Endodermal cell (in vitro differentiated cells): ENCODE results near the gene CHML. TPM values are rescaled to one million over a fixed set of nuclear protein-coding genes. Genes with fewer than 3 reads are reported as not detected.

Source experiments
- DNase-seq: peaks from one replicate; pipeline ENCODE4 v3.0.0-alpha.2; 2017
- H3K27ac ChIP-seq: 2 replicates; pipeline ENCODE4 v1.5.1; 2013; ENCODE audit warnings: mild to moderate bottlenecking, low read depth, low read length, moderate library complexity
- H3K27me3 ChIP-seq: 2 replicates; pipeline ENCODE4 v1.6.1; 2013; ENCODE audit warnings: mild to moderate bottlenecking, low read length, moderate library complexity; ENCODE audit not compliant: insufficient read depth, control insufficient read depth, poor library complexity, severe bottlenecking
- H3K36me3 ChIP-seq: 2 replicates; pipeline ENCODE4 v1.7.0; 2013; ENCODE audit warnings: mild to moderate bottlenecking, low read length, moderate library complexity; ENCODE audit not compliant: control insufficient read depth, insufficient read depth
- H3K4me1 ChIP-seq: one replicate; pipeline ENCODE4 v1.7.0; 2013; ENCODE audit warnings: low read length; ENCODE audit not compliant: control insufficient read depth, insufficient read depth
- H3K4me3 ChIP-seq: 2 replicates; pipeline ENCODE4 v1.5.1; 2013; ENCODE audit warnings: mild to moderate bottlenecking, low read length, moderate library complexity
- H3K9ac ChIP-seq: 2 replicates; pipeline ENCODE4 v1.6.1; 2013; ENCODE audit warnings: mild to moderate bottlenecking, low read length, moderate library complexity; ENCODE audit not compliant: poor library complexity, severe bottlenecking; ENCODE audit errors: extremely low read depth
- H3K9me3 ChIP-seq: 2 replicates; pipeline ENCODE4 v1.6.1; 2013; ENCODE audit warnings: mild to moderate bottlenecking, low read length, moderate library complexity; ENCODE audit not compliant: control insufficient read depth
- H3K27ac Mint-ChIP-seq: 2 replicates; pipeline ENCODE4 v1.8.0; 2020; ENCODE audit warnings: mixed read lengths
- H3K27me3 Mint-ChIP-seq: 2 replicates; pipeline ENCODE4 v1.8.0; 2021; ENCODE audit warnings: mild to moderate bottlenecking, mixed read lengths; ENCODE audit not compliant: insufficient read depth
- H3K36me3 Mint-ChIP-seq: 2 replicates; pipeline ENCODE4 v1.8.0; 2020; ENCODE audit warnings: low read depth, mixed read lengths
- H3K4me1 Mint-ChIP-seq: 2 replicates; pipeline ENCODE4 v1.8.0; 2020; ENCODE audit warnings: mixed read lengths
- H3K4me3 Mint-ChIP-seq: 2 replicates; pipeline ENCODE4 v1.8.0; 2020; ENCODE audit warnings: mild to moderate bottlenecking, moderate library complexity, mixed read lengths
- H3K9me3 Mint-ChIP-seq: 2 replicates; pipeline ENCODE4 v1.8.0; 2020; ENCODE audit warnings: mild to moderate bottlenecking, mixed read lengths
- WGBS, 2 experiments: methylation state at CpG; one replicate each; pipeline versions ENCODE4 v1.1.5 to v1.1.7; 2013; ENCODE audit warnings: missing lambda C conversion rate in 2 of 2, mixed read lengths in 1 of 2; ENCODE audit not compliant: insufficient coverage in 1 of 2, insufficient read length in 1 of 2; 5-methylcytosine and 5-hydroxymethylcytosine counted together
- total RNA-seq, 2 donors: library from RNA; stranded (reverse); fragmentation: NEBNext Ultra II Directional in 1 of 2; extraction: Animal tissue kit (Norgen Biotek cat#: 25700) in 1 of 2; gene quantifications; 2 replicates in 1 of 2; 3 replicates in 1 of 2; pipeline ENCODE4 v1.2.1, GENCODE V29; 2021
- TF ChIP-seq, protein P1 (sequence below): fragments of 200-600 bp; sonication (generic); conservative IDR thresholded peaks from 2 replicates; pipeline ENCODE4 v1.5.0; 2021; ENCODE audit warnings: antibody characterized with exemption, mild to moderate bottlenecking

Gene CHML
- total RNA-seq, 2 donors from 2014 or later: 16.4 to 28.5 TPM

DNA sequence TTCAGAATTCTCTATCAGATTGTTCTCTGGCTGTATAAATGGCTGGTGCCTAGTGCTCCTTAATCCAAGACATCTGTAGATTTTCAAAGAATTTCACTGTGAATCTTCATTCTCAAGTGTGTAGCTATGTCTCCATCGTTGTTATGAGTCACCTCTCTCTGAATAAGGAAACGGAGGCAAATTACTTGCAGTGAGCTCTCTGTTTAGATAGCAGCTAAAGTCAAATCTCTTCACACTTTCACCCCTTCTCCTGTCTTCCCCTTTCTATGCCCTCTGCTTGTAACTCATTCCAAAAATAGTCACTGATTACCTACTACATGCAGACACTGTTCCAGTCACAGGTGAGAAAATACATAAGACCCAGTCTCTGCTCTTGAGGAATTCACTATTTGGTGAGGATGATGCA, 39.7 kb downstream of the CHML start:
- Mint-ChIP-seq H3K36me3 (no peaks in the 10 kb centered on the region), H3K4me3 (no peak overlapping the region), H3K27ac (no peak overlapping the region), H3K27me3 (peaks cover 3% of the 10 kb centered on the region), H3K4me1 (no peaks in the 10 kb centered on the region), H3K9me3 (no peaks in the 10 kb centered on the region)
- H3K27ac ChIP-seq: no peak overlapping the region
- H3K9ac ChIP-seq: no peak overlapping the region
- H3K27me3 ChIP-seq: no peaks in the 10 kb centered on the region
- H3K9me3 ChIP-seq: no peaks in the 10 kb centered on the region
- TF ChIP-seq, protein P1, sequence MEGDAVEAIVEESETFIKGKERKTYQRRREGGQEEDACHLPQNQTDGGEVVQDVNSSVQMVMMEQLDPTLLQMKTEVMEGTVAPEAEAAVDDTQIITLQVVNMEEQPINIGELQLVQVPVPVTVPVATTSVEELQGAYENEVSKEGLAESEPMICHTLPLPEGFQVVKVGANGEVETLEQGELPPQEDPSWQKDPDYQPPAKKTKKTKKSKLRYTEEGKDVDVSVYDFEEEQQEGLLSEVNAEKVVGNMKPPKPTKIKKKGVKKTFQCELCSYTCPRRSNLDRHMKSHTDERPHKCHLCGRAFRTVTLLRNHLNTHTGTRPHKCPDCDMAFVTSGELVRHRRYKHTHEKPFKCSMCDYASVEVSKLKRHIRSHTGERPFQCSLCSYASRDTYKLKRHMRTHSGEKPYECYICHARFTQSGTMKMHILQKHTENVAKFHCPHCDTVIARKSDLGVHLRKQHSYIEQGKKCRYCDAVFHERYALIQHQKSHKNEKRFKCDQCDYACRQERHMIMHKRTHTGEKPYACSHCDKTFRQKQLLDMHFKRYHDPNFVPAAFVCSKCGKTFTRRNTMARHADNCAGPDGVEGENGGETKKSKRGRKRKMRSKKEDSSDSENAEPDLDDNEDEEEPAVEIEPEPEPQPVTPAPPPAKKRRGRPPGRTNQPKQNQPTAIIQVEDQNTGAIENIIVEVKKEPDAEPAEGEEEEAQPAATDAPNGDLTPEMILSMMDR: no peak
- no peak overlapping the region for H3K4me3 ChIP-seq
- DNase-seq: no peak
- H3K36me3 ChIP-seq: no peaks in the 10 kb centered on the region
- peaks cover 3% of the 10 kb centered on the region for H3K4me1 ChIP-seq
- WGBS, 2 experiments: 79 to 88% methylated on average over 2 of the region's 2 CpGs

DNA sequence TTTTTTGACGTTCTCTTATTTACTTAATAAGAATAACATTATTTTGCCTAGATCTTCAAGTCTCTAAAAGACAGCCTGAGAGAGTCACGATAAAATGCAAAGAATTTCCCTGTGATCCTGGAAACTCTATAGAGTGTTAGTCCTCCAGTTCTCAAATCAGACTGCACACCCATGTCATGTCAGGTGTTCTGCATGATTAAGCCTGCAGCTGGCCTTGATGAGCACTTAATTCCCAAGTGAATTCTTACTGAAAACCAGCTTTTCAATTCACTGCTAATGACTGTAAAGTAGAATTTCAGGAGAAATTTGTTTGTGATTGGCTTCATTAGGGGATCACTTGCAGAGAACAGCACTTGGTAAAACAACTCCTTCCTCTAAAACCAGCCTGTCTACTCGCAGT, 41.9 kb downstream of the CHML start:
- Mint-ChIP-seq H3K9me3 (no peaks in the 10 kb centered on the region), H3K36me3 (no peaks in the 10 kb centered on the region), H3K4me1 (no peaks in the 10 kb centered on the region), H3K27me3 (peaks cover 3% of the 10 kb centered on the region), H3K4me3 (no peak overlapping the region), H3K27ac (no peak overlapping the region)
- TF ChIP-seq, protein P1: no peak
- H3K4me1 ChIP-seq: peaks cover 3% of the 10 kb centered on the region
- H3K4me3 ChIP-seq: no peak overlapping the region
- WGBS, 2 experiments: 84 to 95% methylated on average over 2 of the region's 3 CpGs
- H3K27me3 ChIP-seq: no peaks in the 10 kb centered on the region
- H3K27ac ChIP-seq: no peak overlapping the region
- no peak overlapping the region for H3K9ac ChIP-seq
- no peak for DNase-seq
- no peaks in the 10 kb centered on the region for H3K36me3 ChIP-seq
- no peaks in the 10 kb centered on the region for H3K9me3 ChIP-seq

DNA sequence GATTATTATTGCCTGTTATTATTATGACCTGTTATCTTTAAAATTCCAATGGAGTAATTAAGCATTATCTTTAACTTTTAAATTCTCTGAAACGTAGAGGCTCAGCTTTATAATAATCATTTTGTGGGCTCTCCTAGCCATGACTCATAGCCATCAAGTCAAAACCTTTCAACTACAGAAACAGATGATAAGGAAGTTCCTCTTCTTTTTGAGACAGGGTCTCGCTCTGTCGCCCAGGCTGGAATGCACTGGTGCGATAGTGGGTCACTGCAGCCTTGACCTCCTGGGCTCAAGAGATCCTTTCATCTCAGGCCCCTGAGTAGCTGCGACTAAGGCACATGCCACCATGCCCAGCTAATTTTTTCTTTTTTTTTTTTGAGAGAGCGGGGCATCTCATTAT, 43.5 kb downstream of the CHML start:
- H3K9me3 Mint-ChIP-seq: no peaks in the 10 kb centered on the region
- WGBS, 2 experiments: 93 to 95% methylated on average over 5 to 6 of the region's 6 CpGs

More for the DNA sequence above, 43.5 kb downstream of the CHML start:
- DNase-seq: no peak
- Histone ChIP-seq H3K9me3 (no peaks in the 10 kb centered on the region), H3K27ac (no peak overlapping the region), H3K27me3 (no peaks in the 10 kb centered on the region), H3K9ac (no peak overlapping the region), H3K4me1 (peaks cover 3% of the 10 kb centered on the region), H3K36me3 (no peaks in the 10 kb centered on the region), H3K4me3 (no peak overlapping the region)
- no peak overlapping the region for H3K4me3 Mint-ChIP-seq
- TF ChIP-seq, protein P1: no peak
- H3K4me1 Mint-ChIP-seq: peaks cover 8% of the 10 kb centered on the region
- no peak overlapping the region for H3K27ac Mint-ChIP-seq
- H3K27me3 Mint-ChIP-seq: peaks cover 3% of the 10 kb centered on the region
- no peaks in the 10 kb centered on the region for H3K36me3 Mint-ChIP-seq
